Effector memory CD4-positive, alpha-beta T cell (primary cell): ENCODE results near the gene USP32.
"Not testable (repeated sequence)": the region's sequence is repeated elsewhere in the genome, so short reads cannot be mapped to it uniquely, and the experiment has no call there.

Source experiments
- DNase-seq, 3 donors: peaks; one replicate each; pipeline ENCODE4 v3.0.0-alpha.2; 2020
- H3K27ac ChIP-seq: 2 replicates; pipeline ENCODE4 v1.7.0; 2013; ENCODE audit warnings: mild to moderate bottlenecking, low read length, moderate library complexity; ENCODE audit not compliant: insufficient read depth, poor library complexity, severe bottlenecking
- H3K27me3 ChIP-seq: replicated peaks from 2 replicates; pipeline ENCODE4 v1.7.0; 2013; ENCODE audit warnings: mild to moderate bottlenecking, low read length; ENCODE audit not compliant: insufficient read depth, control insufficient read depth, poor library complexity, severe bottlenecking
- H3K36me3 ChIP-seq: 2 replicates; pipeline ENCODE4 v1.7.0; 2013; ENCODE audit warnings: mild to moderate bottlenecking, low read length, moderate library complexity; ENCODE audit not compliant: control insufficient read depth, insufficient read depth
- H3K4me1 ChIP-seq: 2 replicates; pipeline ENCODE4 v1.7.0; 2013; ENCODE audit warnings: low read length, mild to moderate bottlenecking; ENCODE audit not compliant: control insufficient read depth, insufficient read depth, poor library complexity, severe bottlenecking
- H3K4me3 ChIP-seq: 2 replicates; pipeline ENCODE4 v1.7.0; 2013; ENCODE audit warnings: low read length, low read depth, mild to moderate bottlenecking; ENCODE audit not compliant: insufficient read depth, poor library complexity, severe bottlenecking
- H3K9me3 ChIP-seq: 2 replicates; pipeline ENCODE4 v1.7.0; 2013; ENCODE audit warnings: mild to moderate bottlenecking, low read length, moderate library complexity; ENCODE audit not compliant: control insufficient read depth

Gene USP32

DNA sequence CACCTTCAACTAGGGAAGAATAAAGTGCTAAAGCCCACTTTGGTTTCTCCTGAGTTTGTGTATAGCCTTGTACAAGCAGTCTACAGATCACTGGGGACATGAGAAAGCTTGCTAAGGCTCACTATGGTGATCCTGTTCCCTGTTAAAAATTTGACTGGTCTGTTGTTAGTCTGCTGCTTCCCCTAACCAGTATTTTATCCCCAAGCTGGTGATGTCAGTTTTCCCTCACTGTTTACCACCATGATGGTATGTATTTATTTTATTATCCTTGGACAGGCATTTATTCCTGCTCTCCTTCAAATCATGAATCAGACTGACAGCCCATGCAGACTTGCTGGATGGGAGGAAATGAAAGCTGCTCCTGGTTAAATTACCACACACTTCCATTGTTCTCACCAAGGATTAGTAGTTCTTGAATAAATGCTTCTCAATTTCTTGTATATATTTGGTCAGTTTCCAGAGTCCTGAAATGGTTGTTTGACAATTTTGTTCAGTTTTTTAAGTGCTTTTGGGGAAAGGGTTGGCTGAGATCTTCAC, 142.6 kb downstream of the USP32 start:
- H3K27me3 ChIP-seq = no peaks in the 10 kb centered on the region
- no peak overlapping the region for H3K4me3 ChIP-seq
- no peaks in the 10 kb centered on the region for H3K4me1 ChIP-seq
- no peaks in the 10 kb centered on the region for H3K36me3 ChIP-seq
- no peak for DNase-seq
- no peaks in the 10 kb centered on the region for H3K9me3 ChIP-seq
- H3K27ac ChIP-seq = no peak overlapping the region

DNA sequence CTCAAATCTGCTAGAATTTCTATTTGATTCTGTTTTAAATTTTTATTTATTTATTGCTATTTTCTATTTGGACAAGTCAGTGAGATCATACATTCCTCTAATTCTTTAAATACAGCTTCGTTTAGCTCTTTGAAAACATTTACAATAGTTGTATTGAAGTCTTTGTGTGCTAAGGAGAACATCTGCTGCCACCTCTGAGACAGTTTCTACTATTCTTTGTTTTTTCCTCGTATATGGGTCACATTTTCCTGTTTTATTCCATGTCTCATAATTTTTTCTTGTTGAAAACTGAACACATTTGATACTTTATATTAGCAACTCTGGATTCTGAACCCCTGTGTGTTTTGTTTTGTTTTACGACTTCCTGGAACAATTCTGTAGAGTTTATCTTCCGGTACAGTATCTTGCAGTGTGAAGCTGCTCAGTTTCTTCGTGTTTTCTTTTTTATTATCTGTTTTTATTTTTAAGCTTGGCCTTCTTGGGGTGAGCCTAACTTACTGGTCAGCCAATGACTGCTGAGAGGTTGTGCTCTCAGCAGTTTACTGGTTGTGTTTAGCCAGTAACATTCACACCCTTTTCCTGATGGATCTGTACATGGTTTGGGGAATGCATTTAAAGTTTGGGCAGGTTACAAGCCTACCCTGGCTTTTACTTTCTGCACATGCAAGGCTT, 143.2 kb downstream of the USP32 start:
- Histone ChIP-seq H3K4me3 (no peak overlapping the region), H3K27ac (no peak overlapping the region), H3K36me3 (no peaks in the 10 kb centered on the region), H3K4me1 (no peaks in the 10 kb centered on the region), H3K9me3 (no peaks in the 10 kb centered on the region), H3K27me3 (no peaks in the 10 kb centered on the region)
- DNase-seq = no peak

DNA sequence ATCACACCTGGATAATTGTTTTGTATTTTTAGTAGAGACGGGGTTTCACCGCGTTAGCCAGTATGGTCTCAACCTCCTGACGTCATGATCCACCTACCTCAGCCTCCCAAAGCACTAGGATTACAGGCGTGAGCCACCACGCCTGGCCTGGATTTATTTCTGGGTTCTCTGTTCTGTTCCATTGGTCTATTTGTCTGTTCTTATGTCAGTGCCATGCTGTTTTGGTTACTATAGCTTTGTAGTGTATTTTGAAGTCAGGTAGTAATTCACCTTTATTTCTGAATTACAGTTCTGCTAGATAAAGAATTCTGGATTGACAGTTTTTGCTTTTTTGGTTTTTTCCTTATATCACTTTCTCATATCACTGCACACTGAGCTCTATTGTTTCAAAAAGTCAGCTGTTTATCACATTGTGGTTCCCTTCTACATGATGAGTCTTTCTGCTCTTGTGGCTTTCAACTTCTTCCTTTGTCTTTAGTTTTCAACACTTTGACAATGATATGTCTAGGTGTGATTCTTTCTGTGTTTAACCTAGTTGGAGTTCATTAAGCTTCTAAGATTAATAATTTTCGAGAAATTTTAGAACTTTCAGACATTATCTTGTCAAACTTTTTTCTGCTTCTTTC, 144.0 kb downstream of the USP32 start:
- Histone ChIP-seq H3K4me1 (no peaks in the 10 kb centered on the region), H3K27ac (no peak overlapping the region), H3K4me3 (no peak overlapping the region), H3K36me3 (no peaks in the 10 kb centered on the region), H3K9me3 (no peaks in the 10 kb centered on the region), H3K27me3 (no peaks in the 10 kb centered on the region)
- DNase-seq = no peak

DNA sequence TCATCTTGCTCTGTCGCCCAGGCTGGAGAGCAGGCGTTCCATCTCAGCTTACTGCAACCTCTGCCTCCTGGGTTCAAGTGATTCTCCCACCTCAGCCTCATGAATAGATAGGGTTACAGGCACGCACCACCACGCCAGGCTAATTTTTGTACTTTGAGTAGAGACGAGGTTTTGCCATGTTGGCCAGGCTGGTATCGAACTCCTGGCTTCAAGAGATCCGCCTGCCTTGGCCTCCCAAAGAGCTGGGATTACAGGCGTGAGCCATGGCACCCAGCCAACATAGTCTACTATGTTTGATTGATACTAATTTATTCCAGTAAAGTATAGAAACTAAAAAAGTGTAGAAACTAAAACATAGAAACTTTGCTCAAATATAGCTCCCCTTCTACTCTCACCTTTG, 147.3 kb downstream of the USP32 start:
- Histone ChIP-seq H3K27ac (no peak overlapping the region), H3K9me3 (no peaks in the 10 kb centered on the region), H3K36me3 (no peaks in the 10 kb centered on the region), H3K27me3 (no peaks in the 10 kb centered on the region), H3K4me1 (no peaks in the 10 kb centered on the region), H3K4me3 (no peak overlapping the region)
- no peak for DNase-seq

DNA sequence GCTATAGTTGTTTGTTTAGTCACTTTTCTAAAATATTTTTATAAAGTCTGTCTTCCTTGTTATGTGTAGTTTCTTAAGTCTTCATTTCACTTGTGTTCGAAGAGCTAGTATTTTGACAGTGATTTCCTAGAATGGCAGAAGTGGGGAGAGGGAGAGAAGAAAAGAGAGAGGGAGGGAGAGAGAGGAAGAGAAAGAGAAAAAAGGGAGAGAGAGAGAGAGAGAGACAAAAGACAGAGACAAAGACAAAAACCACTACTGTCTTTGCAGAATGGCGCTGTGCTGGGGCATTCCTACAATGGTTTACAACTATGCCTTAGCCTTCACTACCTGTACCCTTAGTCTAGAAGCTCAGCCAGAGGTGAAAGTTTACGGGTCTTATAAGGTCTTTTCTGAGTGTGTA, 151.6 kb downstream of the USP32 start:
- H3K36me3 ChIP-seq = no peaks in the 10 kb centered on the region
- DNase-seq = no peak
- H3K4me1 ChIP-seq = no peaks in the 10 kb centered on the region
- H3K27ac ChIP-seq = no peak overlapping the region
- no peak overlapping the region for H3K4me3 ChIP-seq
- H3K9me3 ChIP-seq = no peaks in the 10 kb centered on the region
- no peaks in the 10 kb centered on the region for H3K27me3 ChIP-seq

DNA sequence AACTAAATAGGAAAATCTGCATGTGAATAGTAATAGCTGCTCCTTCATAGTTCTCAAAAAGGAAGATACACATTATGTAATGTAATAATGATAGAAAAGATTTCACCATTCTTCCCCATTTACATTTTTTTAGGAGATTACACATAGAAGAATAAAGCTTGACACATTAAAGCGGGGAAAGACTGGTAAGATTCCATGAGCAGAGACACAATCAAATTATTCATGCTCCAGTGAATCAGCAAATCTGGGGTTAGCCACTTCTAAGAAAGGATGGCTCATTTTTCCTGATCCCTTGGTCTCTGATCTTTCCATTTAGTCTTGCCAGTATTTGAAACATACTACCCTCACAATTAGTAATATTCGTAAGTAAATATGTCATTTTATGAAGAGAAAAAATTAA, 160.2 kb downstream of the USP32 start:
- Histone ChIP-seq H3K9me3 (no peaks in the 10 kb centered on the region), H3K36me3 (peaks cover 3% of the 10 kb centered on the region), H3K27ac (no peak overlapping the region), H3K4me3 (no peak overlapping the region), H3K27me3 (no peaks in the 10 kb centered on the region), H3K4me1 (no peaks in the 10 kb centered on the region)
- no peak for DNase-seq

DNA sequence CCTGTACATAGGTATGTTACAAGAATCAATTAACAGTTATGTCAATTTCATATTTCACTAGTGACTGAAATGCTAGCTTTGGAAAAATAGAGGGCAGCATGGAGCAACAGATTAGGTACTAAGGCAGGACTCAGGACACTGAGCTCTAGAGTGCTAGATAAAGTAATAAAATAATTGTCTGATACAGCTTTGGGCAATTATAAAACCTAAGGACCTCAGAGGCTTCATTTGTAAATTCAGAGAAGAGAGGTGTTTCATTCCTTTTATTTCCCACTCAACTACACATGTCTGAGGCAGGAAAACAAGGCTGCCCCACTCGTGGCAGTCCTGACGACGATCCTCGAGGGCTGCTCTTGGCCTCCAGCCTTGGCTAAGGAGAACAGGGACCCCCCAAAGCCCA, 160.7 kb downstream of the USP32 start:
- H3K9me3 ChIP-seq = no peaks in the 10 kb centered on the region
- H3K4me1 ChIP-seq = no peaks in the 10 kb centered on the region
- H3K27me3 ChIP-seq = no peaks in the 10 kb centered on the region
- H3K4me3 ChIP-seq = no peak overlapping the region
- DNase-seq = no peak
- H3K36me3 ChIP-seq = peaks cover 3% of the 10 kb centered on the region
- no peak overlapping the region for H3K27ac ChIP-seq

DNA sequence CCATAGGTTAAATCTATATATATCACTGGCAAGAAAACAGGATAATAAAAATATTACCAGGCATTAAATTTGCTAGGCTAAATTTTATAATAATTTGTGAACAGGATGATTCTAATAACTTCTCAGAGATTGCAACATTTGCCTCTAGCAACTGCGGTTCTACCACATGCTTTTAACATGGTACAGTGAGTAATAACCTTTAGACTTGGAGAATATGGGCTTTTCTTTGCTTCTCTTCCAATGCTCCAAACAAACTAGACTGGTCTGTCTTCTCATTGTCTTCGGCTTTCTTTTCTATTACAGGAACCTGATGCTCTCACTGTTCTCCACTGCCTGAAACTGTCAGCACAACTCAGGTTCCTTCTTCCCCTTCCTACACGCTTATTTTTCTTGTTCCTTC, 161.6 kb downstream of the USP32 start:
- Histone ChIP-seq H3K9me3 (no peaks in the 10 kb centered on the region), H3K27me3 (no peaks in the 10 kb centered on the region), H3K4me1 (no peaks in the 10 kb centered on the region), H3K27ac (no peak overlapping the region), H3K4me3 (no peak overlapping the region), H3K36me3 (peaks cover 3% of the 10 kb centered on the region)
- DNase-seq = no peak

DNA sequence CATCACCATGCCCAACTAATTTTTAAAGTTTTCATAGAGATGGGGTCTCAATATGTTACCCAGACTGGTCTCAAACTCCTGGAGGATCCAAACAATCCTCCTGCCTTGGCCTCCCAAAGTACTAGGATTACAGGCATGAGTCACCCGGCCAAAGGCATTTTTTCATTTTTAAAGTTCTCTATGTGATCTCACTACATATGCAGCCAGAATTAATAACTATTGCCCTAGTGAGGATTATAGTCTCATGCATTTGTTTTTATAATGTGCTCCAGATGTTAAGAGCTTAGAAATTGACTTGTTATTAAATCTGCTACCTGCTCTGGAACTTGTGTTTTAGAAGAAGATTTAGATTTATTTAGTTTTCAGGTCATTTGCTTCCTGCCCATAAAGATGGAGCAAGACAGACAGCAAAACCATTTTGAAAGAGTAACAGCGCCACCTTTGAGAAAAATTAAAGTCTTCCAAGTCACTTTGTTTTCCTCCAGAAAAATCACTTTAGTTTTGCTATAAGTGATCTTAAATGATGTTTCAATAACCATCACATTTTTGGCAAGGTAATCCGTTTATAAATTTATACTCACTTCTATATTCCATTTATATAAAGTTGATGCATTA, 162.6 kb downstream of the USP32 start:
- no peaks in the 10 kb centered on the region for H3K4me1 ChIP-seq
- H3K4me3 ChIP-seq = no peak overlapping the region
- peaks cover 6% of the 10 kb centered on the region for H3K36me3 ChIP-seq
- no peaks in the 10 kb centered on the region for H3K27me3 ChIP-seq
- DNase-seq = no peak
- no peak overlapping the region for H3K27ac ChIP-seq
- no peaks in the 10 kb centered on the region for H3K9me3 ChIP-seq

DNA sequence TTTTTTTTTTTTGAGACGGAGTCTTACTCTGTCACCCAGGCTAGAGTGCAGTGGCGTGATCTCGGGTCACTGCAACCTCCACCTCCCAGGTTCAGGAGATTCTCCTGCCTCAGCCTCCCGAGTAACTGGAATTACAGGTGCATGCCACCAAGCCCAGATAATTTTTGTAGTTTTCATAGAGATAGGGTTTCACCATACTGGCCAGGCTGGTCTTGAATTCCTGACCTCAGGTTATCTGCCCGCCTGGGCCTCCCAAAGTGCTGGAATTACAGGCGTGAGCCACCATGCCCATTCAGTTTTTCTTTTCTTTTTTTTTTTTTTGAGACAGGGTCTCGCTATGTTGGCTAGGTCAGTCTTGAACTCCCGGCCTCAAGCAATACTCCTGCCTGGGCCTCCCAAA, 164.7 kb downstream of the USP32 start:
- H3K27ac ChIP-seq, H3K4me3 ChIP-seq: not testable (repeated sequence)
- H3K36me3 ChIP-seq = peaks cover 17% of the 10 kb centered on the region

More for the DNA sequence above, 164.7 kb downstream of the USP32 start:
- not testable (repeated sequence) for DNase-seq, H3K4me1 ChIP-seq, H3K27me3 ChIP-seq, H3K9me3 ChIP-seq
